Endothelial cell of umbilical vein (primary cell): ENCODE results near the gene DMBX1. TPM values are rescaled to one million over a fixed set of nuclear protein-coding genes. Genes with fewer than 3 reads are reported as not detected.

Experiments
- BruUV-seq: library from RNA; stranded (reverse); fragments of 400-500 nt; replicated peaks from 2 replicates; lab custom pipeline; 2021; lab: Mats Ljungman, UMichigan
- CTCF ChIA-PET: fragments of 300-600, 350-600 bp; sonication (Branson Sonifier 250); formaldehyde crosslinking; loops from one replicate; lab custom pipeline; 2021; ENCODE audit warnings: antibody characterized with exemption, inconsistent platforms; lab: Charles Lee
- POLR2A ChIA-PET: fragments of 300-600, 350-600 bp; sonication (Branson Sonifier 250); formaldehyde crosslinking; loops from one replicate; lab custom pipeline; 2021; ENCODE audit warnings: antibody characterized with exemption, inconsistent platforms; lab: Charles Lee
- DNase-seq: peaks from one replicate; pipeline ENCODE4 v3.0.0-alpha.2; 2011; ENCODE audit warnings: low read depth, low spot score
- FAIRE-seq: peaks from 2 replicates; lab custom pipeline; 2011; peaks lifted over from hg19 to GRCh38; lab: Jason Lieb, UNC
- H2AFZ ChIP-seq: 2 replicates; pipeline ENCODE4 v1.6.0; 2012; ENCODE audit warnings: low read depth, low read length, control low read depth, inconsistent platforms
- H3K27ac ChIP-seq: 2 replicates; pipeline ENCODE4 v1.5.1; 2011; ENCODE audit warnings: low read depth, mild to moderate bottlenecking, control low read depth, low read length, moderate library complexity; ENCODE audit not compliant: insufficient read depth
- H3K27me3 ChIP-seq, 2 experiments: 2 replicates each; pipeline versions ENCODE4 v1.6.0 to v1.6.1; 2011; ENCODE audit warnings: low read length in 2 of 2, mixed read lengths in 1 of 2; ENCODE audit not compliant: control insufficient read depth in 2 of 2, insufficient read depth in 2 of 2
- H3K36me3 ChIP-seq, 2 experiments: 2 replicates in 1 of 2; 3 replicates in 1 of 2; pipeline ENCODE4 v1.5.1; 2011; ENCODE audit warnings: low read length in 2 of 2, mild to moderate bottlenecking in 1 of 2, moderate library complexity in 1 of 2; ENCODE audit not compliant: control insufficient read depth in 2 of 2, insufficient read depth in 2 of 2; ENCODE audit errors: extremely low read depth in 1 of 2
- H3K4me1 ChIP-seq: 3 replicates; pipeline ENCODE4 v1.5.1; 2011; ENCODE audit warnings: mild to moderate bottlenecking, low read length; ENCODE audit not compliant: control insufficient read depth, insufficient read depth; ENCODE audit errors: extremely low read depth
- H3K4me2 ChIP-seq: 2 replicates; pipeline ENCODE4 v1.6.1; 2011; ENCODE audit warnings: low read length, control low read depth, mixed read lengths; ENCODE audit not compliant: insufficient read depth
- H3K4me3 ChIP-seq, 3 experiments: fragments of 200-600 bp in 1 of 3; sonication (generic), shearing (Covaris generic) in 1 of 3; replicated peaks in 1 of 3; 2 replicates each; pipeline ENCODE4 v1.5.1; 2011 to 2016; ENCODE audit warnings: control low read depth in 3 of 3, low read length in 3 of 3, mild to moderate bottlenecking in 2 of 3, inconsistent platforms in 1 of 3, low read depth in 1 of 3, moderate library complexity in 1 of 3; ENCODE audit not compliant: insufficient read depth in 1 of 3
- H3K79me2 ChIP-seq: 2 replicates; pipeline ENCODE4 v1.6.0; 2012; ENCODE audit warnings: low read length, inconsistent platforms; ENCODE audit not compliant: control insufficient read depth, insufficient read depth
- H3K9ac ChIP-seq: replicated peaks from 2 replicates; pipeline ENCODE3; 2011; ENCODE audit warnings: low read length, control low read depth; ENCODE audit not compliant: insufficient read depth; ENCODE audit errors: extremely low read depth
- H3K9me1 ChIP-seq: replicated peaks from 3 replicates; pipeline ENCODE4 v1.6.0; 2011; ENCODE audit warnings: mild to moderate bottlenecking, low read length; ENCODE audit not compliant: control insufficient read depth, insufficient read depth; ENCODE audit errors: extremely low read depth
- H3K9me3 ChIP-seq: replicated peaks from 2 replicates; pipeline ENCODE4 v1.5.1; 2012; ENCODE audit warnings: low read length, inconsistent platforms; ENCODE audit not compliant: control insufficient read depth, insufficient read depth
- H4K20me1 ChIP-seq: replicated peaks from 2 replicates; pipeline ENCODE3; 2011; ENCODE audit warnings: mild to moderate bottlenecking, low read length; ENCODE audit not compliant: control insufficient read depth, insufficient read depth; ENCODE audit errors: extremely low read depth
- CTCF ChIP-seq, 2 donors: IDR thresholded peaks; 1 replicate in 1 of 2; 2 replicates in 1 of 2; pipeline ENCODE4 v1.5.1; 2011; ENCODE audit warnings: low read length in 2 of 2, mild to moderate bottlenecking in 2 of 2, moderate library complexity in 2 of 2, control low read depth in 1 of 2, inconsistent platforms in 1 of 2, low read depth in 1 of 2; ENCODE audit not compliant: insufficient read depth in 1 of 2; ENCODE audit errors: extremely low read depth in 1 of 2
- EZH2 ChIP-seq: IDR thresholded peaks from 2 replicates; pipeline ENCODE4 v1.6.1; 2012; ENCODE audit warnings: borderline replicate concordance, low read depth, mild to moderate bottlenecking, moderate library complexity, low read length, inconsistent platforms; ENCODE audit not compliant: severe bottlenecking
- FOS ChIP-seq: IDR thresholded peaks from 2 replicates; pipeline ENCODE4 v1.6.1; 2011; ENCODE audit warnings: mild to moderate bottlenecking, low read length, moderate library complexity, borderline replicate concordance; ENCODE audit not compliant: insufficient read depth
- GATA2 ChIP-seq: IDR thresholded peaks from 2 replicates; pipeline ENCODE4 v1.7.0; 2011; ENCODE audit warnings: low read depth, mild to moderate bottlenecking, moderate library complexity, mixed read lengths, low read length; ENCODE audit not compliant: insufficient read length, insufficient read depth
- JUN ChIP-seq: IDR thresholded peaks from 2 replicates; pipeline ENCODE4 v1.6.1; 2011; ENCODE audit warnings: borderline replicate concordance, low read depth; ENCODE audit not compliant: insufficient read length, insufficient read depth
- MYC ChIP-seq: IDR thresholded peaks from one replicate; pipeline ENCODE4 v1.6.1; 2011; ENCODE audit warnings: mild to moderate bottlenecking, low read depth, low read length
- POLR2A ChIP-seq: IDR thresholded peaks from 2 replicates; pipeline ENCODE4 v1.6.1; 2012; ENCODE audit warnings: low read depth, mild to moderate bottlenecking, control low read depth, low read length
- POLR2AphosphoS5 ChIP-seq: IDR thresholded peaks from 2 replicates; pipeline ENCODE4 v1.6.1; 2012; ENCODE audit warnings: low read depth, mild to moderate bottlenecking, control low read depth, low read length, moderate library complexity; ENCODE audit not compliant: insufficient read depth
- dilution Hi-C: fragments of 300-500 bp; cut with MboI; formaldehyde crosslinking; loops from one replicate; pipeline ENCODE4 v1.15.0; 2019; ENCODE audit warnings: low sequenced_read_pairs; ENCODE audit not compliant: extremely low pct_ligation_motif_present
- intact Hi-C: fragments of 100-400 bp; cut with micrococcal nuclease; formaldehyde crosslinking; loops from one replicate; pipeline ENCODE4 v1.10.0; 2022
- polyA plus RNA-seq, 4 experiments: library from polyadenylated mRNA; depleted of rRNA in 3 of 4; stranded (reverse) in 3 of 4; unstranded in 1 of 4; fragments of >200 nt; gene quantifications; 2 replicates each; pipeline versions ENCODE4 v1.2.1 to v1.2.3, GENCODE V29; 2011 to 2012; ENCODE audit warnings: missing spikeins in 1 of 4
- total RNA-seq: library from RNA; stranded (reverse); gene quantifications from 2 replicates; pipeline ENCODE4 v1.2.3, GENCODE V29; 2021
- TF ChIP-seq, protein P1 (sequence below): IDR thresholded peaks from 2 replicates; pipeline ENCODE4 v1.6.1; 2011; ENCODE audit not compliant: insufficient read depth, insufficient read length

The DMBX1 gene
- total and polyA plus RNA-seq, 2 donors (not counting 3 experiments of a cell fraction or from before 2014, with no cell fraction given), result not detected

- FAIRE-seq, result no peak
- POLR2A ChIA-PET, result no interaction called here
- peaks cover 50 to 51% of the 10 kb centered on the region in 2 experiments for H3K27me3 ChIP-seq
These were observed 9.8 kb upstream of the DMBX1 start for GRCh38 chr1:46479744-46480350.

More at GRCh38 chr1:46479744-46480350, 9.8 kb upstream of the DMBX1 start:
- H3K9me3 ChIP-seq, result no peaks in the 10 kb centered on the region
- dilution Hi-C loops (no loop called here), intact Hi-C loops (loop anchor here (10.0 kb wide), 1 partner anchor 245 kb away; no protein-coding TSS in a partner anchor)
- no TSS peak for BruUV-seq
- no peaks in the 10 kb centered on the region for H4K20me1 ChIP-seq
- TF ChIP-seq FOS, result no peak
- TF ChIP-seq CTCF (IDR thresholded peaks at IDR 0.05; ENCODE audit: extremely low read depth in 1 of 2, insufficient read depth in 1 of 2, low read depth in 1 of 2, low read length in 2 of 2), result no peak
- TF ChIP-seq POLR2A, result no peak
- TF ChIP-seq POLR2AphosphoS5, result no peak
- no peak for TF ChIP-seq GATA2
- TF ChIP-seq, protein P1, sequence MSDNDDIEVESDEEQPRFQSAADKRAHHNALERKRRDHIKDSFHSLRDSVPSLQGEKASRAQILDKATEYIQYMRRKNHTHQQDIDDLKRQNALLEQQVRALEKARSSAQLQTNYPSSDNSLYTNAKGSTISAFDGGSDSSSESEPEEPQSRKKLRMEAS, result no peak
- TF ChIP-seq EZH2, result no peak
- TF ChIP-seq JUN, result no peak
- no peak for TF ChIP-seq MYC
- H3K9me1 ChIP-seq, result no peaks in the 10 kb centered on the region
- H3K27ac ChIP-seq, result no peak overlapping the region
- H3K4me3 ChIP-seq, result no peak overlapping the region
- H3K4me1 ChIP-seq, result no peaks in the 10 kb centered on the region
- H3K4me2 ChIP-seq, result no peak overlapping the region
- H3K36me3 ChIP-seq, result no peaks in the 10 kb centered on the region
- no peak overlapping the region for H2AFZ ChIP-seq
- no peak overlapping the region for H3K9ac ChIP-seq
- CTCF ChIA-PET, result interaction anchor here (1.2 to 2.0 kb wide), 3 partner anchors 33 to 49 kb away, joined by 4 to 12 read pairs (median 6); no protein-coding TSS in a partner anchor
- DNase-seq, result no peak
- no peaks in the 10 kb centered on the region for H3K79me2 ChIP-seq
